ENCODE data around the gene PDK2.
A peak's percentile ranks its signal among the peaks of the same experiment; 100 is the strongest.

PDK2 gene

GRCh38 chr17:50146927-50147665, 51.9 kb downstream of the PDK2 start:
- H3K9me2 ChIP-seq (replicated peaks; ENCODE audit: control insufficient read depth, low read length) = no peaks in the 10 kb centered on the region
- H4K20me1 ChIP-seq (ENCODE audit: control insufficient read depth, insufficient read depth, low read depth, low read length) = 0 out of 2 replicates have a peak, but pooled peaks cover 8% of the 10 kb centered on the region
- peak overlapping the region; percentile 86 for H3K4me2 ChIP-seq (ENCODE audit: low read length)
- no peaks in the 10 kb centered on the region for H3K9me3 ChIP-seq (ENCODE audit: control insufficient read depth, insufficient read depth, low read length)
- H3K79me2 ChIP-seq (ENCODE audit: control insufficient read depth, low read length) = peaks cover 89% of the 10 kb centered on the region
- H3K4me1 ChIP-seq (ENCODE audit: control insufficient read depth, low read length) = peaks cover 66% of the 10 kb centered on the region
- H3K4me3 ChIP-seq (ENCODE audit: low read length) = peak overlapping the region; percentile 90
- peaks cover 73% of the 10 kb centered on the region for H3K36me3 ChIP-seq (ENCODE audit: control insufficient read depth, low read length)
- peak overlapping the region; percentile 96 for H3K27ac ChIP-seq (ENCODE audit: low read depth, low read length)
- no peak for TF ChIP-seq CTCF (IDR thresholded peaks at IDR 0.05; ENCODE audit: low read depth, low read length, poor library complexity, severe bottlenecking)
- no peak for TF ChIP-seq EZH2phosphoT487 (IDR thresholded peaks at IDR 0.05; ENCODE audit: borderline replicate concordance, low read length)
- peaks cover 6% of the 10 kb centered on the region; the same call in 1 of the 2 replicates for H3F3A ChIP-seq (ENCODE audit: control insufficient read depth, insufficient read depth)
- H3K27me3 ChIP-seq (ENCODE audit: control insufficient read depth, low read length) = no peaks in the 10 kb centered on the region

- no peaks in the 10 kb centered on the region for H3K27me3 ChIP-seq (ENCODE audit: control insufficient read depth, low read length)
- H3K4me2 ChIP-seq (ENCODE audit: low read length) = peak overlapping the region; percentile 86
- peaks cover 6% of the 10 kb centered on the region; the same call in 1 of the 2 replicates for H3F3A ChIP-seq (ENCODE audit: control insufficient read depth, insufficient read depth)
- H4K20me1 ChIP-seq (ENCODE audit: control insufficient read depth, insufficient read depth, low read depth, low read length) = 0 out of 2 replicates have a peak, but pooled peaks cover 8% of the 10 kb centered on the region
- TF ChIP-seq CTCF (IDR thresholded peaks at IDR 0.05; ENCODE audit: low read depth, low read length, poor library complexity, severe bottlenecking) = no peak
- H3K27ac ChIP-seq (ENCODE audit: low read depth, low read length) = peak overlapping the region; percentile 96
- peaks cover 83% of the 10 kb centered on the region for H3K79me2 ChIP-seq (ENCODE audit: control insufficient read depth, low read length)
- H3K9me2 ChIP-seq (replicated peaks; ENCODE audit: control insufficient read depth, low read length) = no peaks in the 10 kb centered on the region
- H3K4me1 ChIP-seq (ENCODE audit: control insufficient read depth, low read length) = peaks cover 66% of the 10 kb centered on the region
- peak overlapping the region; percentile 90 for H3K4me3 ChIP-seq (ENCODE audit: low read length)
- no peaks in the 10 kb centered on the region for H3K9me3 ChIP-seq (ENCODE audit: control insufficient read depth, insufficient read depth, low read length)
- H3K36me3 ChIP-seq (ENCODE audit: control insufficient read depth, low read length) = peaks cover 65% of the 10 kb centered on the region
Observed at GRCh38 chr17:50147841-50148225, 52.7 kb downstream of the PDK2 start.

GRCh38 chr17:50148226-50149090, 53.3 kb downstream of the PDK2 start:
- peak overlapping the region; percentile 90 for H3K4me3 ChIP-seq (ENCODE audit: low read length)
- TF ChIP-seq CTCF (IDR thresholded peaks at IDR 0.05; ENCODE audit: low read depth, low read length, poor library complexity, severe bottlenecking) (no peak), EZH2phosphoT487 (IDR thresholded peaks at IDR 0.05; ENCODE audit: borderline replicate concordance, low read length) (no peak)
- H3K27me3 ChIP-seq (ENCODE audit: control insufficient read depth, low read length) = no peaks in the 10 kb centered on the region
- no peaks in the 10 kb centered on the region for H3K9me3 ChIP-seq (ENCODE audit: control insufficient read depth, insufficient read depth, low read length)
- H3K9me2 ChIP-seq (replicated peaks; ENCODE audit: control insufficient read depth, low read length) = no peaks in the 10 kb centered on the region
- peak overlapping the region; percentile 96 for H3K27ac ChIP-seq (ENCODE audit: low read depth, low read length)
- H3K79me2 ChIP-seq (ENCODE audit: control insufficient read depth, low read length) = peaks cover 77% of the 10 kb centered on the region
- H3K4me1 ChIP-seq (ENCODE audit: control insufficient read depth, low read length) = peaks cover 61% of the 10 kb centered on the region
- peak overlapping the region; percentile 86 for H3K4me2 ChIP-seq (ENCODE audit: low read length)
- H3F3A ChIP-seq (ENCODE audit: control insufficient read depth, insufficient read depth) = peaks cover 8% of the 10 kb centered on the region
- H4K20me1 ChIP-seq (ENCODE audit: control insufficient read depth, insufficient read depth, low read depth, low read length) = 0 out of 2 replicates have a peak, but pooled peaks cover 8% of the 10 kb centered on the region
- H3K36me3 ChIP-seq (ENCODE audit: control insufficient read depth, low read length) = peaks cover 59% of the 10 kb centered on the region
